HG02678 (cell line): ENCODE measurements around the gene DBI.
A peak's percentile ranks its signal among the peaks of the same experiment; 100 is the strongest.
"Not testable (repeated sequence)": the region's sequence is repeated elsewhere in the genome, so short reads cannot be mapped to it uniquely, and the experiment has no call there.

Experiments
- ATAC-seq: cut with Tn5 transposase; IDR thresholded peaks from one replicate; pipeline ENCODE4 v1.9.1; 2021; ENCODE audit warnings: mild to moderate bottlenecking, moderate library complexity; ENCODE audit not compliant: unreplicated experiment

Gene DBI

DNA sequence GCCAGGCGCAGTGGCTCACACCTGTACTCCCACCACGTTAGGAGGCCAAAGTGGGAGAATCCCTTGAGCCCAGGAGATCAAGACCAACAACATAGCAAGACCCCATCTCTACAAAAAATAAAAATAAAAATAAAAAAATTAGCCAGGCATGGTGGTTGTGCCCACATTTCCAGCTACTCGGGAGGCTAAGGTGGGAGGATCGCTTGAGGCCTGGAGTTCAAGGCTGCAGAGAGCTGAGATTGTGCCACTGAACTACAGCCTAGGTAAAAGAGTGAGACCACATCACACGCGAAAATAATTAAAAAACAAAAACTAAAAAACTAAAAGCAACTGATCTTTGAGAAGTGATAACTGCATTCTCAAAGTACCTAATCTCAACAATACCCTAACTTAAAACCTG is 2.0 kb upstream of the DBI start:
- ATAC-seq = no peak

DNA sequence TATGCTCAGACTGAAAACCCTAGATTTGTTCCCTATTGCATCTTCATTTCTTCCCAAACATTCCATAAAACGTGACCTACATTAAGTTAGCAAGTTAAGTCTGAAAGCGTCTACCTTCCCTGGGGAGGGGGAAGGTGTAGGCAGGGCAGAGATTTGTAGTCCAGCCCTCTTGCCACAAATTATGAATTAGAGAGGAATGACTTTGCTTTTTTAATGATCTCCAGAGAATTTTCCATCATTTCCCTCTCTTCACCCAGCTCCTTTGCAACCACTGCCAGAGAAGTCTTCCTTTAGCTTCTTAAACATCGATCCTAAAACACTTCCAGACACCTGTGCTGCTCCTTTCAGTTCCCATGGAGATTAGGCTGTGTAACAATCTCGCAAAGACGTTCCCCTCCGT is 1.3 kb upstream of the DBI start:
- ATAC-seq = no peak

DNA sequence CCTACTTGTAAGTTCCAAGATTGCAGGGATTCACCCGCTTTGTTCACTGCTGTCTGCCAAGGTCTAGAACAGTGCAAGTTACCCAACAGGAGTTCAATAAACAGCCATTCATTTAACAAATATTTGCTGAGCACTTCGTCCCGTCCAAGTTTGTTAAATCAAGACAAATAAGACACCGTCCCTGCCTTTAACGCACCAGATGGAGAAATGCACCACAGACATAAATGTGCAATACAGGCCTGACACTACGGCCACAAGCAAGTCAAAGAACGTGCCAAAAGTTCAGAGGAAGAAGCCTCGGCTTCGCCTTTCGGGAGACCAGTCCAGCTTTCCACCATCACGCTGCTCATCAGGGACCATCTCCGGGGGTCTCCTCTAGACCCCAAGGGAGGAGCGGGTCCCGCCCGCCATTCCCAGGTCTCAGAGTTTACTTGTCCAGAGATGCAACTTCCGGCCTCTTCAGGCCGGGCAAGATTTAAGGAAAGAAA is 572 bp upstream of the DBI start:
- ATAC-seq = peak; percentile 2

- ATAC-seq = peak; percentile 16
These were observed 809 bp downstream of the DBI start for GRCh38 chr2:119367472-119368099.

DNA sequence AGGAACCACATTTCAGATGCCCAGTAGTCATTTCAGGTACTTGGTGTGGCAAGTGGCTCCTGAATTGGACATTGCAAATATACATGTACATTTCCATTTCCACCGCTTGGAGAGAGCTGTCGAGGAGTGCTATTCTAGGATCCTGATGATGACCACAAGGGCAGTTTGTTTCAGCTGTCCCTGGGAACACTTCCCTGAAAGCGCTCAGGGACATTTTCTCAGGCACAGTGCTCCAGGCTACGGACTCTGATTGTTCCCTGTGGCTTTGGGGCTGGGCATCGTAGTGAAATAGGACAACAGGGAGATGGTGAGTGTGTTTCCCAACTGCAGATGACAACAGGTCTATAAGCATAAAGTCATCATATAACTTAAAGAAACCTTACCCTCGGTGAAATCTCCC is 3.1 kb downstream of the DBI start:
- no peak for ATAC-seq

DNA sequence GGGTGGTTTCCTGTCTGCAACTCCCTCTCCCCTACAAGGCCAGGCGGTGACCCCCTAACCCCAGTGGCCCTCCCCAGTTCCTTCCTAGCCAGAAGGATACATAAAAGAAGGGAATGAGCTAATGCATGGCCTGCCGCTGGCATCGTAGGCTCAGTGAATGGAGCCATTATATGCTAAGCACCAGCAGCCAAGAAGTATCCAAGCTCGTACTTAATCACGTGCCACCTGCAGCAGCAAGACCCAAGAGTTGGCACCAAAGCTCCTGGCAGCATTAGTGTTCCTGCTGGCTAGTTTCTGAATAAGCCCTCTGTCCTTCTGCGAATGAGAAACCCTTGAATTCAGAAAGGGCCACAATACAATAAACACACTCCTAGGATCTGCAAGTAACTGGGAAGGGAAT is 4.3 kb downstream of the DBI start:
- no peak for ATAC-seq

DNA sequence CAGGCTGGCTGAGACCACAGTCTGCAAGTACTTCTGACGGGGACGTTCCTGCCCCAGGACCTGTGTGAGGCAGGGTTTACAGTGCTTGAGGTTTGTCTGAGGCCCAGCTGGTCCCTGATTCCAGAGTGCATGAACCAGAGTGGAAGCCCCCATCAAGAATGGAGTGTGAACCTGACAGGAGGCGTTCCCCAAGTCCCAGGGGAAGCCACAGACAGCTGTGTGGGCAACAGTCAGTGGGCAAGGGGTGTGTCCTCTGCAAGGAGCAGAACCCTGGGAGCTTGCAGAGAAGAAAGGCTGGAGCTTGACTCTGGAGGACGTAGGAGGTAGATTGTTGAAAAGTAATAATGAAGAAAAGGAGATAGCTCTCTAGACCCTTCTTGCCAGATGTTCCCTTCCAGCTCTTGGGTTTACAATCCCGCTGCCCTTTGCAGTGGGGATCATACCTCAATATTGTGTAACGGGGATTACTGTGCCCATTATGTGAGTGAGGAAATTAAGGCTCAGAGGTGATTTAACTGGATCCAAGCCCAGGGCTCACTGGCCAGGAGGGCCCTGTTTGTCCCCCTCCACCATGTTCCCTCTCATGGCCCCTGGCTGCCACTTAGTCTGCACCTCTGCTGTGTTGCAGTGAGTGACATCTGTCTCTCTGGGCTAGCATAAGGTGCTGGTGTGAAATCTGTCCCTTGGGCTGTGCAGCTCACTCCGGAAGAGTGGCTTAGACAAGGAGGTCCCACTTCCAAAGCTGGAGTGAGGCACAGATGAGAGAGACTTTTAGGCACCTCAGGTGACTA is 6.2 kb downstream of the DBI start:
- no peak for ATAC-seq

DNA sequence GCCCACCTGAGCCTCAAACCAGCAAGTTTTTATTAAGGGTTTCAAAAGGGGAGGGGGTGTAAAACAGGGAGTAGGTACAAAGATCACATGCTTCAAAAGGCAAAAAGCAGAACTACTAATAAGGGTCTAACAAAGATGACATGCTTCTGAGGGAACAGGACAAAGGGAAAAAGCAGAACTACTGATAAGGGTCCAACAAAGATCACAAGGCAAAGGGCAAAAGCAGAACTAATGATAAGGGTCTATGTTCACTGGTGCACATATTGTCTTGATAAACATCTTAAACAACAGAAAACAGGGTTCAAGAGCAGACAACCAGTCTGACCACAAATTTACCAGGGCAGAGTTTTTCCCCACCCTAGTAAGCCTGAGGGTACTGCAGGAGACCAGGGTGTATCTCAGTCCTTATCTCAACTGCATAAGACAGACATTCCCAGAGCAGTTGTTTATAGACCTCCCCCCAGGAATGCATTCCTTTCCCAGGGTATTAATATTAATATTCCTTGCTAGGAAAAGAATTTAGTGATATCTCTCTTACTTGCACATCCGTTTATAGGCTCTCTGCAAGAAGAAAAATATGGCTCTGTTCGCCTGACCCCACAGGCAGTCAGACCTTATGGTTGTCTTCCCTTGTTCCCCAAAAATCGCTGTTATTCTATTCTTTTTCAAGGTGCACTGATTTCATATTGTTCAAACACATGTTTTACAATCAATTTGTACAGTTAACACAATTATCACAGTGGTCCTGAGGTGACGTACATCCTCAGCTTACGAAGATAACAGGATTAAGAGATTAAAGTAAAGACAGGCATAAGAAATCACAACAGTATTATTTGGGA is 7.3 kb downstream of the DBI start:
- ATAC-seq = not testable (repeated sequence)

GRCh38 chr2:119376406-119376805 is 9.6 kb downstream of the DBI start:
- ATAC-seq = not testable (repeated sequence)

DNA sequence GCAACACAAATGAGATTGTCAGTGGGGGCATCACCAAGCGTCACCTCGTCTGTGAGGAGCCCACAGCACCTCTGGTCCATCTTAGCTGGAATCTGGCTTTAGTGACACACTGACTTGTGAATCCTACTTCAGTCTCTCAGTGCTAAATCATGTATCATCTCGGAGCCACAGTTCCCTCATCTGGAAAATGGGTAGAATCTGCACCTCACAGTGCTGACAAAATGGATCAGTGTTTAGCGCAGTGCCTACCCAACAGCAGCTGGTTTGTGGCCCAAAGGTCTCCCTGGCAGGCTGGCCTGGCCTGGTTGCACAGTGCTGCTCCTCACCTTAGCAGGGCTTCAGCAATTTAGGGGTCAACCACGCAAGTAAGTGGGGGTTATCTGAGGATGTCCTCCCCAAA is 10.0 kb downstream of the DBI start:
- ATAC-seq = no peak

GRCh38 chr2:119377294-119377992 is 10.7 kb downstream of the DBI start:
- ATAC-seq = no peak

DNA sequence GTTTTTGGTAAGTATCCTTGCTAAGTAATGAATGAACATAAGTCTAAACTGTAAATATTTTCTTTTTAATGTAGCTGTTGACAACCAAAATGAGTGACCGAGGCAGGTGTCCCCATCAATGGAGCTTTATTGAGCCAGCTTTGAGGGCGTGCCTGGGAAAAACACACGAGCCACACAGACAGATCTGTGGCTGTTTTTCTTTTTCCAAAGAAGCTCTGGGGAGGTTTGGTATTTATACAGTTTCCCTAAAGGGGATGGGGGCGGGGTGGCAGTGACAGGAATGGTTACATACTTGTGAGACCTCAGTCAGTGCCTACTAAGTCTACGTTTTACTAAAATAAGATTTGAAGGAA is 11.2 kb downstream of the DBI start:
- ATAC-seq = no peak

- ATAC-seq = no peak
These were observed 11.8 kb downstream of the DBI start for GRCh38 chr2:119378566-119378965.

GRCh38 chr2:119383410-119384140 is 16.8 kb downstream of the DBI start:
- no peak for ATAC-seq

- ATAC-seq = no peak
These were observed 18.2 kb downstream of the DBI start for GRCh38 chr2:119384971-119385370.

GRCh38 chr2:119385466-119385865 is 18.7 kb downstream of the DBI start:
- ATAC-seq = no peak

DNA sequence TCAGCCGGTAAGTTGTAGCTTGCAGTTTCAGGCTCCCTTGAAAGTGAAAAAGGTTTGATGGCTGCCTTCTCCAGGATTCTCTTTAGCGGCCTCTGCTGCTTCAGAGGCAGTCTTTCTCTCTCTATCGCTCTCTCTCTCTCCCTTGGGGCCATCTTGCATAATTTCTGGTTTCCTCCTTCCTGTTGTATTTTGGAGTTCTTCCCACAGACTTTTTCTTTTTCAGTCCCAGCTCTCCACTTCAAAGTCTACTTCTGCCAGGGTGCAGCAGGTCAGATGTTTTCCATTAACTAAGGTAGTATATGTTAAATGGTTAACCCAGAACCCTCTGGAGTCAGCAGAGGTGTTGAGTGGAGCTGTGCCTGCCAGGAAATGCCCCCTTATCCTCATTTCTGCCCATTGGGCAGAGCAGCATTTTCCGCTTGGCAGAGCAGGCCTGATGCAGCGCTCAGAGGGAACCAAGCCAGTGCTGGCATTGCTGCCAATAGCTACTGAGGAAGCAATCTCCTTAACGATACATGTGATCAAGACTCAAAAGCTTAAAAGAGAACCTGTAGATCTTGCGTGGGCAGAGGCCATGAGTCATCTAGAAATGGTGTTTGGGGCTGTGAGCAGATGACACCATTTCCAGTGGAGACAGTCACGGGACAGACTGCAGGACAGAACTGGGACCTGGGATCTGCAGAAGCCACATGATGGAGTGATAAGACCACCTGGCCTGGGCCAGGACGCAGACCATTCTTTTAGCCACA is 20.8 kb downstream of the DBI start:
- peak; percentile 79 for ATAC-seq

- no peak for ATAC-seq
These were observed 23.0 kb downstream of the DBI start for GRCh38 chr2:119389615-119390306.
